GM08714 (cell line): ENCODE measurements around the gene TAF11.
"Not testable (repeated sequence)": the region's sequence is repeated elsewhere in the genome, so short reads cannot be mapped to it uniquely, and the experiment has no call there.

ENCODE experiments used
- H3K4me3 ChIP-seq: fragments of 200-500 bp; sonication (Bioruptor generic); 2 replicates; pipeline ENCODE4 v1.5.1; 2014; ENCODE audit warnings: mild to moderate bottlenecking, low read length, inconsistent platforms
- ZNF274 ChIP-seq: IDR thresholded peaks from 2 replicates; pipeline ENCODE4 v1.6.1; 2012; ENCODE audit warnings: mild to moderate bottlenecking, low read depth, low read length

Gene TAF11

DNA sequence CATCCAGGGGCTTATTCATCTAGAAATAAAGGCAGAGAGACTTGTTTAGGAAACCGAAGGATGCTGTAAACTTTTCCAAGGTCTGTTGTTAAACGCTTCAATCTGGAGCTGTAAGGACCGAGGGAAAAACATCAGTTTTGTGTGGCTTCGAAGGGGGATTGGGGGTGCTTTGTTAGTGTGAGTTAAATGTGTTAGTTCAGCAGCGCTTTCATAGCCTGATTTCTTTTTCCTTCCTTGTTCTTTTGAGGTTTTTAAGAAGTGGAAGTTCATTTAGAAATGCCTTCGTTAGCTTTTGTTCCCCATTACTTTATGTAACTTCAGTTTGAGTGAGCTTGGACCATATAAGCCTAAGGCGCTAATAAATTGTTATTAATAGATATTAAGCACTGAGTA, 2.7 kb upstream of the TAF11 start:
- peak overlapping the region; percentile 82 for H3K4me3 ChIP-seq
- no peak for TF ChIP-seq ZNF274

DNA sequence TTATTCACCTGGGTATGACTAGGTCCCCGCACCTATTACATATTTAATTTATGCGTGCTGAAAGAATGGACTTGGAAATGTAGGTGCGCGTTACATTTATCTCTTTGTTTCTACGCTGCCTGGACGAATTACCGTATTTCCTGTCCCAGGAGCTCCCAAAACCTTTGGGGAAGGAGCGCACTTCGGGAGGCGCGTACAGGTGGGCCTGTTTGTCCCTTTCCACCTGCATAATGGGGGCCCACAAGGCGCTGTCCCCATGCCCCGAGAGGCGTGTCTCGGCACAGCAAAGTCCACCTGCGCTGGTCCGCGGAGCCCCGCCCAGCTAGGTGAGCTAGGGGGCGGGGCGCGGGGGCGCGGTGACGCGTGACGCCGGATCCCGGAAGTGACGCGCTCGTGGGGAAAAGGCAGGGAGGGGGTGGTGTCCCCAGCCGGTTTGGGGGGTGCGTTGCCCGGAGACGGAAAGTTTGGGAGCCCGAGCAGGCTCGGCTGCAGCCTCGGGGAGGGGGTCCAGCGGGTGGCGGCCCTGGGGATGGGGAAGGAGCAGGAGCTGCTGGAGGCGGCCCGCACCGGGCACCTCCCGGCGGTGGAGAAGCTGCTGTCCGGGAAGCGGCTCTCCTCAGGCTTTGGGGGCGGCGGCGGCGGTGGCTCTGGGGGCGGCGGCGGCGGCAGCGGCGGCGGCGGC, 1.2 kb upstream of the TAF11 start, which contains the start of gene ANKS1A:
Gene ANKS1A, plus strand, starts transcription at position 382 of the 682 bp plus-strand sequence. Its CDS starts 148 bp downstream, at position 530.
- no peak for TF ChIP-seq ZNF274
- H3K4me3 ChIP-seq, result peak within 1 kb of the TSS; percentile 82

DNA sequence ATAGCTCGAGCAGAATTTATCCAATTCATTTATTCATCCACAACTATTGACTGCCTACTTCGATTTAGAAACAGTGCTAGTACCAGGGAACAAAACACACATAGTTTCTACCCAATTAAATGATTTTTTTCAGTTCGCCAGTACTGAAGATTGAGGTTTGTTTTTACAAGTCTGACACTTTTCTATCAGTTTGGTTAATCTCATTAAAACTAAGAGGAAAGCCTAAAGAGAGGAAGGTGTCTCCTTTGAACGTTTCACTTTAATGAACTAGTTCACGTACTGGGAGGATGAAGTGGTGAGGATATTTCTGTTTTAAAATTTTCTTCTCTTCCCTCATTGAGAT, 643 bp upstream of the TAF11 start:
- peak overlapping the region; percentile 82 for H3K4me3 ChIP-seq
- TF ChIP-seq ZNF274, result no peak

- not testable (repeated sequence) for H3K4me3 ChIP-seq
Observed at GRCh38 chr6:34885837-34886236, 2.0 kb downstream of the TAF11 start.

DNA sequence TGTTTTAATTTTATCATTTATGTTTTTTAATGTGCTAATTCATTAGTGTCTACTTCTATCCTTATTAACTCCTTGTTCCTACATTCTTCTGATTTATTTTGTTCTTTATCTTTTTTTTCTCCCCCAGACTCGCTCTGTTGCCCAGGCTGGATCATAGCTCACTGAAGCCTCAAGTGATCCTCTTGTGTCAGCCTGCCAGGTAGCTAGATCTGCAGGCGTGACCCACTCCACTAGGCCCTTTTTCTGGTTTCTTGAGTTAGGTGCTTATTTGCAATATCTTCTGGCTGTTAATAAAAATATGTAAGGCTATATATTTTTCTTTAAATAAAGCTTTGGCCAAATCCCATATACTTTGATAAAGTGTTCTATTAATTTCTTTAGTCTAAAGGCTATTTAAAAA, 2.8 kb downstream of the TAF11 start:
- H3K4me3 ChIP-seq, result no peak overlapping the region
- TF ChIP-seq ZNF274, result no peak

DNA sequence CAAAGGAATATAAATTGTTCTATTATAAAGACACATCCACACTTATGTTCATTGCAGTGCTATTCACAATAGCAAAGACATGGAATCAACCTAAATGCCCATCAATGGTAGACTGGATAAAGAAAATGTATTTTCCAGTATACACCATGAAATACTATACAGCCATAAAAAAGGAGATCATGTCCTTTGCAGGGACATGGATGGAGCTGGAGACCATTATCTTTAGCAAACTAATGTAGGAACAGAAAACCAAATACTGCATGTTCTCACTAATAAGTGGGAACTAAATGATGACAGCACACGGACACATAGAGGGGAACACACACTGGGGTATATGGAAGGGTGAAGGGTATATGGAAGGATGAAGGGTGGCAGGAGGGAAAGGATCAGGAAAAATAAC, 3.8 kb downstream of the TAF11 start:
- H3K4me3 ChIP-seq, result not testable (repeated sequence)

- TF ChIP-seq ZNF274, result no peak
- H3K4me3 ChIP-seq, result no peak overlapping the region
Observed at GRCh38 chr6:34877869-34878485, 9.9 kb downstream of the TAF11 start.

GRCh38 chr6:34877259-34877658, 10.6 kb downstream of the TAF11 start:
- no peak for TF ChIP-seq ZNF274

GRCh38 chr6:34876472-34876871, 11.4 kb downstream of the TAF11 start:
- H3K4me3 ChIP-seq, result no peak overlapping the region
- TF ChIP-seq ZNF274, result no peak

More at GRCh38 chr6:34877259-34877658, 10.6 kb downstream of the TAF11 start:
- H3K4me3 ChIP-seq, result no peak overlapping the region

DNA sequence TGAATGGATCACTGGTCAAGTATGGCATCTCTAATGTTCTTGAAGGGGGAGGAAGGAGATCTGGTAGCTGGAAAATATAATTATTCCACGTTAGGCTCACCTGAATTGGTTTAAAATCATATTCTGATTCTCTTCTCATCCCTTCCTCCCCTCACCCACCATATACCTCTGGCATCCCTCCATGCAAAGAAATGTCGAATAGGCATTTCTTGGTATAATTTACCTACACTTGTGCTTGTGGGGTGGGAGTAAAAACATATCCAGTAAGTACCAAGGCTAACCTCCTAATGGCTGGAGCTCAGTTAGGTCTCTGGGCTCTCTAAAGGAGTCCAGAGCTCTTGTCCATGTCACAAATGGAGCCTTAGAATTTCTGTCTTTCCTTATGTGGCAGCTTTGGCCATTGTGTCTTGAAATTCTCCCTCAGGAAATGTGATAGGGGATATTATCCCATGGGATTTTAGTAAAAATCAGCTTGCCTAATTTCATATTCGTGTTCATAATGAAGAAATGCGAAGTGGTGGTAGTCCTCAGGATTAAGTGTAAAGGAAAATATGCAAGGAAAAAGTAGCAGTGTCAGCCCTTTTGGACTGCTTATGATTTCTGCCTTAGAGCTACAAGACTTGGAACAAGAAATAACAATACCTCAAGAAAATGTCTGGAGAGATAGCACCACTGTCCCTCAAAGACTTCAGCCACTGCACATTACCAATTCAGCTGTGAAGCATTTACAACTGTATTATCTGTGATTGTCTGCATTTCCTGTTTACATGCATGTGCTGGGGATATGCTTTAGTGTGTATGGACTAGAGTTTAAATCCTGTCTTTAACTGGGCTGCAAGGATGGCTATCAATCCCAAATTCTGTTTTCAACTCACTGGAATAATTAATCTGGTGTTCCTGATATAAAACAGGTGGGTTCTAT, 12.3 kb downstream of the TAF11 start:
- TF ChIP-seq ZNF274, result no peak
- no peak overlapping the region for H3K4me3 ChIP-seq

GRCh38 chr6:34872332-34872731, 15.5 kb downstream of the TAF11 start:
- H3K4me3 ChIP-seq, result no peak overlapping the region
- TF ChIP-seq ZNF274, result no peak

DNA sequence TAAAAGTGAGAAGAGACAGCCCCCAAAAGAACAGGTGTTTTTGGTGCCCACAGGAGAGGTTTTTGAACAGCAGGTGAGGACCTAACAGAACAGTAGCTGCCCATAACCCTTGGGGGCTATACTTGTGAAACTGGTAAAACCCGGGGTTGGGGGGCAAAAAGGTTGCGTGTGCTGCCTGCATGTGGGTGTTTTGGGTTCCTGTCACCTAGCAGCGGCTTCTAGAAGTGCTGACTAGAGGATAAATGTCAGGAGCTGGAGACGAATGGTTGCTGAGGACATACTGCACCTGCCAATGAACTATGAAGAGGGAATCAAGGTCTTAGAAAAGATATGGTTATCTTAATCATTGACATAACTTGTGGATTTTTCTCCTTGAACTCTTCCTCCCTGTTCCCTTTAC, 16.0 kb downstream of the TAF11 start:
- no peak overlapping the region for H3K4me3 ChIP-seq
- TF ChIP-seq ZNF274, result no peak

- no peak for TF ChIP-seq ZNF274
- H3K4me3 ChIP-seq, result no peak overlapping the region
Observed at GRCh38 chr6:34867484-34867883, 20.4 kb downstream of the TAF11 start.

GRCh38 chr6:34866509-34866908, 21.3 kb downstream of the TAF11 start:
- TF ChIP-seq ZNF274, result no peak
- no peak overlapping the region for H3K4me3 ChIP-seq

DNA sequence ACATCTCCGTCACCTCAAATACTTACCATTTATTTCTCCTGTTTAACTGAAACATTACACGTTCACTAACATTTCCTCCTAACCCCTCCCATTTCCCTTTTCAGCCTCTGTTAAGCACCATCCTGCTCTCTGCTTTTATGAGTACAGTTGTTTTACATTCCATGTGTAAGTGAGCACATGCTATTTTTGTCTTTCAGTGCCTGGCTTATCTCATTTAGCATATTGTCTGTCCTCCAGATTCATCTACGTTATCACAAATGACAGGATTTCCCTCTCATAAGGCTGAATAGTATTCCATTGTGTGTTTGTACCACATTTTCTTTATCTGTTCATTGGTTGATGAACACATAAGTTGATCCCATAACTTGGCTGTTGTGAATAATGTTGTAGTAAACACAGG, 22.7 kb downstream of the TAF11 start:
- no peak for TF ChIP-seq ZNF274
- H3K4me3 ChIP-seq, result no peak overlapping the region
